ENCODE data around the gene FGR.

The FGR gene

GRCh38 chr1:27601771-27602461 lies 33.1 kb downstream of the FGR start:
- no peak for TF ChIP-seq Cebpa-rat (IDR thresholded peaks at IDR 0.05)
- Histone ChIP-seq H3K36me3 (0 out of 2 replicates have a peak, but pooled peaks cover 3% of the 10 kb centered on the region), H3K27ac (peak overlapping the region; percentile 84), H3K9me3 (no peaks in the 10 kb centered on the region), H3K4me3 (peak overlapping the region; percentile 98), H3K9ac (peak overlapping the region; percentile 95), H3K27me3 (no peaks in the 10 kb centered on the region), H4K20me1 (peaks cover 57% of the 10 kb centered on the region), H3K4me1 (peaks cover 79% of the 10 kb centered on the region), H3K4me2 (peak overlapping the region; percentile 100)

DNA sequence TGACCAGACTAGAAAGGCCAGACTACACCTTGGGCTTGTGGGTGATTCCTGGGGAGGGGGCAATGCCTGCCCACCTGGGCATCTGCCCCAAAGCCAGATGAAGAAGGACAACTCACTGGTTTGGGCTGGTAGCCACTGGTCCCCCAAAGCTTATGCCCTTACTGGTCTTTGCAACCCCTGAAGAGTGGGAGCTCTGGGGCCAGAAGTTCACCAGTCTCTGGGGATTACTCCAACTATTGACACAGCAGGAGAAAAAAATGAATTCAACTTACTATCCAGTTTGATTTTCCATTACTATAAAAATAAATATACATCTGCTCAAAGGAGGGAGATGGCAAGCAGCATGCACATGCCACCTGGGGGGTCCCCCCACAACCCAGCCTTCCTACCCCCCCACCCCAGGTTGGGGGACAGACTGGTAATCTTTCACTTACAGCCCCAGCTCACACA lies 33.6 kb downstream of the FGR start:
- Histone ChIP-seq H3K4me1 (peaks cover 79% of the 10 kb centered on the region), H3K27me3 (no peaks in the 10 kb centered on the region), H3K36me3 (peaks cover 6% of the 10 kb centered on the region; the same call in 1 of the 2 replicates), H4K20me1 (peaks cover 63% of the 10 kb centered on the region), H3K27ac (peak overlapping the region; percentile 84), H3K9ac (peak overlapping the region; percentile 95), H3K4me2 (peak overlapping the region; percentile 100), H3K4me3 (peak overlapping the region; percentile 98), H3K9me3 (no peaks in the 10 kb centered on the region)
- no peak for TF ChIP-seq Cebpa-rat (IDR thresholded peaks at IDR 0.05)

- peak overlapping the region; percentile 95 for H3K9ac ChIP-seq
- H4K20me1 ChIP-seq = peaks cover 70% of the 10 kb centered on the region
- H3K9me3 ChIP-seq = no peaks in the 10 kb centered on the region
- H3K4me2 ChIP-seq = peak overlapping the region; percentile 100
- no peak for TF ChIP-seq Cebpa-rat (IDR thresholded peaks at IDR 0.05)
- peak overlapping the region; percentile 98; the same call in 1 of the 2 replicates for H3K4me3 ChIP-seq
- peak overlapping the region; percentile 84 for H3K27ac ChIP-seq
- H3K4me1 ChIP-seq = peaks cover 79% of the 10 kb centered on the region
- no peaks in the 10 kb centered on the region for H3K27me3 ChIP-seq
- peaks cover 13% of the 10 kb centered on the region for H3K36me3 ChIP-seq
Observed at GRCh38 chr1:27600498-27601175, 34.3 kb downstream of the FGR start.

DNA sequence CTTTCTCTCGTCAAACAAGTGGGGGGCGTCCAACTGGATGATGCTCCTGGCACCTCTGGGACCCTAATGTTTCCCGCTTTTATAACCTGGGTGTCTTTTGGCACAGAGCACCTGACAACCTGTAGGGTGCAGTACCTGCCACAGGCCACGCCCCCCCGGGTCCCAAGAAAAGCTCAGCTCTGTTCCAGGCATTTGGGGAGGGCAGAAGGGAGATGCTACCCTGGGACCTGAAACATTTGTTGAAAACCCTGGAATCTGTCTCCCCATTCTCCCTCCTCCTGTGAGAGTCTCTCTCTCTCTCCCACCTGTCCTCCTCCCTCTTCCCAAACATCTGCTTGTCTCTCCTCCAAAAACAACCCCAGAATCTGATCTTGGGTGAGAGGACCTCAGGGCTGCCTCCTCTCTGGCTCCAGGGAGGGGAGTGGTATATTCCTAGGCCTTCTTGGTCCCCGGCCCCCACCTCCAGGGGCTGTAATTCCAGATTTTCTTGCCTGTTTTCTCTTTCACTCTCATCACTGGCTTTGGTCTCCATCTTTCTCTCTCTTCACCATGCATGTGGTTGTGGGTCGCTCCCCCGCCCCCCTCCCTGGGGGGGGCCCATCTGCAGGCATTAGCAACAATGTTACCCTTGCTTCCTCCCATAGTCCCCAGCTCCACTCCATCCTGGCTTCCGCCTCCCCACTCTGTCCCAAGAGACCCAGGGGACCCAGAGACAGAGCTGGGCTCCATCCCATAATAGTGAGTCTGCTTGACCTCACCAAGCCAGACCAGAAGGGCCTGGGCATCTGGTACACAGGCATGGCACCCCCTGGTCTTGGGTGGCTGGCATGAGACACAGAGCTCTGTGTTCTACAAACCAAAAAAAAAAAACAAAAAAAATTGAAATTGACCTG lies 35.1 kb downstream of the FGR start:
- Histone ChIP-seq H3K27ac (peak overlapping the region; percentile 84), H3K4me1 (peaks cover 79% of the 10 kb centered on the region), H4K20me1 (peaks cover 78% of the 10 kb centered on the region), H3K4me3 (peak overlapping the region; percentile 98), H3K27me3 (no peaks in the 10 kb centered on the region), H3K9ac (peak overlapping the region; percentile 72), H3K4me2 (peak overlapping the region; percentile 100), H3K9me3 (no peaks in the 10 kb centered on the region), H3K36me3 (peaks cover 17% of the 10 kb centered on the region)
- no peak for TF ChIP-seq Cebpa-rat (IDR thresholded peaks at IDR 0.05)

GRCh38 chr1:27598902-27599528 lies 36.0 kb downstream of the FGR start:
- peak overlapping the region; percentile 72 for H3K9ac ChIP-seq
- H3K9me3 ChIP-seq = no peaks in the 10 kb centered on the region
- peak overlapping the region; percentile 84 for H3K27ac ChIP-seq
- TF ChIP-seq Cebpa-rat (IDR thresholded peaks at IDR 0.05) = no peak
- no peaks in the 10 kb centered on the region for H3K27me3 ChIP-seq
- peak overlapping the region; percentile 98 for H3K4me3 ChIP-seq
- H4K20me1 ChIP-seq = peaks cover 86% of the 10 kb centered on the region
- H3K4me1 ChIP-seq = peaks cover 82% of the 10 kb centered on the region
- peak overlapping the region; percentile 100 for H3K4me2 ChIP-seq
- H3K36me3 ChIP-seq = peaks cover 17% of the 10 kb centered on the region

DNA sequence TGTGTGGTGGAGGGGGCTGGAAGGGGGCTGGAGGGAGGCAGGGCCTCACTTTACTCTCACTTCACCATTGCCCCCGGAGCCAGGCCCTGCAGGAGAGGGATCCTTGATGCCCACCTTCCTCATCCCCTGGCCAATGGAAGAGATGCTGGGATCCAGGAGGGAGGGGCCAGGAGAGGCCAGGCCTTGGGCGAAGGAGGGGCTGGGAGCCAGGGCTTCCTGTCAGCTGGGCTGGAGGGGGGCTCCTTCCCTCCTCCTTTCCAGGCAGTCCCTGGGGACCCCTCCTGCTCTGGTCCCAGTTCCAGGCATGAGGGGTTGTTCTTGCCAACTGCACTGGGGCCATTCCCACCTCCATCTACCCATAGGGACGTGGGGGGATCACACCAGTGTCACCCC lies 36.7 kb downstream of the FGR start:
- Histone ChIP-seq H3K4me3 (peak overlapping the region; percentile 98), H3K27ac (peak overlapping the region; percentile 84), H3K9me3 (no peaks in the 10 kb centered on the region), H3K9ac (peak overlapping the region; percentile 72), H3K4me1 (peaks cover 89% of the 10 kb centered on the region), H3K27me3 (no peaks in the 10 kb centered on the region), H3K4me2 (peak overlapping the region; percentile 100), H4K20me1 (peaks cover 93% of the 10 kb centered on the region), H3K36me3 (peaks cover 23% of the 10 kb centered on the region)
- TF ChIP-seq Cebpa-rat (IDR thresholded peaks at IDR 0.05) = no peak

DNA sequence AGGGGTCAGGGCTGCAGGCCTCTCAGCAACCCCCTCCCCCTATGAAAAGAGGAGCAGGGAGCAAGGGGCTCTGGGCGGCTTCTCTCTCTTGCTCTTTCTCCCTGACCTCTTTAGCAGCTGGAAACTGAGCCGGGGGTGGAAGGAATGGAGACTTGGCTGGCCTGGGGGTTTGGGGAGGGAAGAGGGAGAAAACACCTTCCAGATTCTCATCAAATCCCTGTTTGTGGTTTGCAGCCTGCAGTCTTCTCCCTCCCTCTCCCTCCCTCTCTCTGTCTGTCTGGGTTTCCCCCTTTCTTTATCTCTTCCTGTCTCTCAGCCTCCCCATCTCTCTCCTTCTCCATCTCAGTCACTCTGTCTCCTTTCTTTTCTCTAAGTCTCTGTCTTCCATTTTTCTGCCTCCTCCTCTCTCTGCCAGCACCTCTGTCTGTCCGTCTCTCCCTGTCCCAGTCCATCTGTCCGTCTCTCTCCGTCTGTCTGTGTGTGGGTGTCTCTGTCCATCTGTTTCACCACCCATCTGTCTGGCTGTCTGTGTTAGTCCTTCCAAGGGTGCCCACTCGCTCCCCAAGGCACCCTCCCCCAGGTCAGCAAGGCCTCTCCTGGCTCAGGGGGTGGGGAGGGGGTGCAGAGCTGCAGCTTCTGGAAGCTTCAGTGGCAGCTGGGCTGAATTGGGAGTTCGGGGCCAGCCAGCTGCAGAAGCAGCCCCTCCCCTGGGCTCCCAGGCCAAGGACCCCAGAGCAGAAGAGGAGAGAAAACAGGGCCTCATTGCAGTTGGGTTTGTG lies 37.3 kb downstream of the FGR start:
- Histone ChIP-seq H3K27ac (peak overlapping the region; percentile 84), H3K9me3 (no peaks in the 10 kb centered on the region), H3K4me3 (peak overlapping the region; percentile 98), H3K9ac (peak overlapping the region; percentile 72), H4K20me1 (peaks cover 99% of the 10 kb centered on the region), H3K4me2 (peak overlapping the region; percentile 100), H3K27me3 (no peaks in the 10 kb centered on the region), H3K36me3 (peaks cover 24% of the 10 kb centered on the region), H3K4me1 (peaks cover 95% of the 10 kb centered on the region)
- TF ChIP-seq Cebpa-rat (IDR thresholded peaks at IDR 0.05) = no peak

DNA sequence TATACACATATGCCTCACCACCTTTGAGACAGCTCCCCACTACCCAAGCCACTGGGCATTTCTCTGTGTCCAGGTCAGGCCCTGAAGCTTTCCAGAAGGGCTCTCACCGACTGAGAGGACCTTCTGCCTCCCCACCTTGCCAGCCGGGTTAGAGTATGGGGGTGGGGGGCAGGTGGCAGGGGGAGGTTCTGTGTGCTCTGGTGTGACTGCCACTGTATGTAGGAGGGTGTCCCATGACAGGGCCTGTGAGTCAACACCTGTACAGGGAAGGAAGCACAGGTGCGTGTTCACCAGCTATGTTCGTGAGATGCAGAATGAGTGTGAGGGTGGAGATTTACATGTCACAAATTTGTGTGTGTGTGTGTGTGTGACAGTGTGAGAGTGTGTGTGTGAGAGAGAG lies 38.0 kb downstream of the FGR start:
- peak overlapping the region; percentile 84 for H3K27ac ChIP-seq
- H4K20me1 ChIP-seq = peaks cover 100% of the 10 kb centered on the region
- H3K9ac ChIP-seq = peak overlapping the region; percentile 72
- H3K36me3 ChIP-seq = peaks cover 24% of the 10 kb centered on the region
- peak overlapping the region; percentile 98; the same call in 1 of the 2 replicates for H3K4me3 ChIP-seq
- TF ChIP-seq Cebpa-rat (IDR thresholded peaks at IDR 0.05) = no peak
- H3K4me2 ChIP-seq = peak overlapping the region; percentile 100
- H3K9me3 ChIP-seq = no peaks in the 10 kb centered on the region
- H3K27me3 ChIP-seq = no peaks in the 10 kb centered on the region
- peaks cover 100% of the 10 kb centered on the region for H3K4me1 ChIP-seq
